AG09309 (cell line): ENCODE results near the gene IRAK2.

Experiments
- DNase-seq: peaks from one replicate; pipeline ENCODE4 v3.0.0-alpha.2; 2010; ENCODE audit warnings: low read depth
- H3K4me3 ChIP-seq: 2 replicates; pipeline ENCODE4 v1.5.1; 2011; ENCODE audit warnings: mild to moderate bottlenecking, low read depth, low read length, moderate library complexity; ENCODE audit not compliant: control insufficient read depth
- TF ChIP-seq, protein P1 (sequence below): IDR thresholded peaks from 2 replicates; pipeline ENCODE4 v1.5.1; 2011; ENCODE audit warnings: mild to moderate bottlenecking, low read depth, low read length, inconsistent platforms; ENCODE audit not compliant: insufficient read depth, control insufficient read depth; ENCODE audit errors: missing control alignments

IRAK2 gene

DNA sequence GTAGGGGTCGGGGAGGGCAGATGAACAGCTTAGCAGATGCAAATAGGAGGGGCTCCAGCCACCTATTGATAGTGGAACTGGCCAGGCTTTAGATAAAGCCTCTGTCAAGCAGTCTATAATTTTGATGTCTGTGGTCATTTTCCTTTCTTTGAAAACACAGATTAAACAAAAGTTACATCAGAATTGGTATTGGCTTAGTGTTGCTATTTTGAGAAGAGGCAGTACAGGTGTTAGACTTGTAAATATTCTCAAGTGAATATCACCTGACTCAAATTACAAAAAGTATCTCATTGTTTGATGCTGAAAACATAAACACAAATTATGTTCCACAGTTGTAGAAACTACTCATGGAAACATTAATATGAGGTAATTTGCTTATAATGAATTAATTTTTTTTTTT lies 109.9 kb downstream of the IRAK2 start:
- no peak for DNase-seq
- TF ChIP-seq, protein P1, sequence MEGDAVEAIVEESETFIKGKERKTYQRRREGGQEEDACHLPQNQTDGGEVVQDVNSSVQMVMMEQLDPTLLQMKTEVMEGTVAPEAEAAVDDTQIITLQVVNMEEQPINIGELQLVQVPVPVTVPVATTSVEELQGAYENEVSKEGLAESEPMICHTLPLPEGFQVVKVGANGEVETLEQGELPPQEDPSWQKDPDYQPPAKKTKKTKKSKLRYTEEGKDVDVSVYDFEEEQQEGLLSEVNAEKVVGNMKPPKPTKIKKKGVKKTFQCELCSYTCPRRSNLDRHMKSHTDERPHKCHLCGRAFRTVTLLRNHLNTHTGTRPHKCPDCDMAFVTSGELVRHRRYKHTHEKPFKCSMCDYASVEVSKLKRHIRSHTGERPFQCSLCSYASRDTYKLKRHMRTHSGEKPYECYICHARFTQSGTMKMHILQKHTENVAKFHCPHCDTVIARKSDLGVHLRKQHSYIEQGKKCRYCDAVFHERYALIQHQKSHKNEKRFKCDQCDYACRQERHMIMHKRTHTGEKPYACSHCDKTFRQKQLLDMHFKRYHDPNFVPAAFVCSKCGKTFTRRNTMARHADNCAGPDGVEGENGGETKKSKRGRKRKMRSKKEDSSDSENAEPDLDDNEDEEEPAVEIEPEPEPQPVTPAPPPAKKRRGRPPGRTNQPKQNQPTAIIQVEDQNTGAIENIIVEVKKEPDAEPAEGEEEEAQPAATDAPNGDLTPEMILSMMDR, result no peak
- H3K4me3 ChIP-seq, result no peak overlapping the region

DNA sequence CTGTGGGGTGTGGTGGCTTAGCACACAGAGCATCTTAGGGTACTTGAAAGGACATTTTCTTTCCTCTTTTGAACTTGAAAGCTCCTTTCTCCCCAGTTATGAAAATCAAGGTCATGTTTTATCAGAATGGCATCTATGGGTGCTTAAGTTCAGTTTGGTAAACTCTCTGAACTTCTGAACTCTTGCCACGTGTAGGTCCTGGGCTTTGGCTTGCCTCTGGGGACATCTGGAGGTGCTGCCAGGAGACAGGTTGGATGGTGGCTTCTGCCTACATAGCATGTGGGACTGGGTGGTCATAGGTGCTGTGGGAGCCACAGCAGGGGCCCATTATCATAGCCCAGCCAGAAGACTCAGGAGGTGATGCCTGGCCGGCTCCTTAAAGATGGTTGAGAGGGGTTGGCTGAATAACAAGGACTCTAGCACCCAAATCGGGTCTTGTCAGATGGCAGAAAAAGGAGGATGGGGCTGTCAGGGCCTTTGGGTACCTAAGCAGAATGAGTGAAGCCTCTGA lies 112.5 kb downstream of the IRAK2 start:
- H3K4me3 ChIP-seq, result no peak overlapping the region
- TF ChIP-seq, protein P1, result no peak
- DNase-seq, result no peak

DNA sequence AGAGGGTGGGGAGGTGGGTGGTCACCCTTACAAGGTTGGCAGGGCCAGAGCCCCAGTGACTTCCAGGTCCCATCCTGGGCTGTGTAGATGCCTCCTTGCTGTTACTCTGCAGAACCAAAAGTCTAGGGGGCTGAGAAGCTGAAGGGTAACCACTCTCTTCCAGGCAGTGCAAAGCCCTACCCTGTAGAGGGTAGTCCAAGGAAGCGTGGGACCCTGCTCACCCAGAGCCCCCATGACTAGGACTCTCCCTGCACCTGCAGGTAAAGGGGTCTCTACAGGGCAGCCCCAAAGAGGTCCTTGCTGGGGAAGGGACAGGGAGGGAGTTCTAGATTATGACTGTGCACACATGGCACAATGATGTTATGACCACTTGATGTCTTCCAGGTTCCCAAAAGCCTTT lies 113.8 kb downstream of the IRAK2 start:
- no peak for DNase-seq

DNA sequence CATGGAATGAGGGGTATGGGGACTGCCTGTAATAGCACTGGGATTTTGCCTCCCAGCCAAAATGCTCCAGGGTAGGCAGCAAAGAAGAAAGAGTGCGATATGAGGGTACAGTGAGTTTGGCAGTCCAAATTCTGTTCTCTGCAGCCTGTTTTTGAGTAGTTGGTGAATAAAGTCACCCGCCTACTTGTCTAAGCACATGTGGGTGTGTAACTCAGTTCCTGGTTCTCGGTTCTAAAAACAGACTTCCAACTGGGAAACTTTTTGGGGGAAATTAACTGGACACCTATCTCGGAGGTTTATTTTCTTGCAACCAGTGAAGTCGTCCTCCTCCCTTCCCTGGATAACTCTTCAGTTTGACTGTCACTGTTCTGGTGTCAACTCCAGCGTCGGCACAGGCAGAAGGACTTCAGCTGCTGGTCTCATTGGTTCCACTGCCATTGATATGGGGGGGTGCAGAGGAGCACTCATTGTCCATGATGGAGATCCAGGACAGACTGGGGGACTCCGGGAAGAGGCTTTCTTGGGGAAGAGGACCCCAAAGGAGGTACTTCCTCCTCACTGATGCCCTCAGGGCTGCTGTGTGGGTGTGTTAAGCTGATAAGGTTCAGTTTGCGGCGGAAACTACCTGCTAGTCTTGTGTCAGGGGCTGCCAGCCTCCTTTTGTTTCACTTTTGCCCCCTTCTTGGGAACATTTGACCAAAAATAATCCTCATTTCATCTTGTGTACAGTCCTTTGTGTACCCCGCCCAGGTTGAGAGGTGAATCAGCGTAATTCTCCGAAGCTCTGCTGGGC lies 114.9 kb downstream of the IRAK2 start:
- DNase-seq, result no peak
- H3K4me3 ChIP-seq, result no peak overlapping the region
- TF ChIP-seq, protein P1, result no peak

More for the DNA sequence above, 113.8 kb downstream of the IRAK2 start:
- TF ChIP-seq, protein P1, result no peak
- H3K4me3 ChIP-seq, result no peak overlapping the region

DNA sequence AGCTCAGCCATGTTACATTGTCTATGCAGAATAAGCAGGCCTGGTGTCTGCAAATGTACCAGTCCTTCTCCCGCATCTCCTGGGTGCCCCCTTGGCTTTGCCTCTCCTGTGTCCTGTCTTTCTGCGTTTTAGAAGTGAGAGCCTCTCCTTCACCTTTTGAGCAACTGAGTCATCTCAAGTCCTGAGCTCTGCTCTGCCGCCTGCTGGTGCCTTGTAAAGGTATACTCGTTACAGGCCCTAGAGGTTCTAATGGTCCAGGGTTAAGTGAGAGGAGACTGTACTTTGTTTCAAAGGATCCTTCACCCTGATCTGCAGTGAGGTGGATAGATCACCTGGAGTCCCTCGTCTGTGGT lies 115.4 kb downstream of the IRAK2 start:
- no peak for DNase-seq
- no peak overlapping the region for H3K4me3 ChIP-seq
- TF ChIP-seq, protein P1, result peak; percentile 26

DNA sequence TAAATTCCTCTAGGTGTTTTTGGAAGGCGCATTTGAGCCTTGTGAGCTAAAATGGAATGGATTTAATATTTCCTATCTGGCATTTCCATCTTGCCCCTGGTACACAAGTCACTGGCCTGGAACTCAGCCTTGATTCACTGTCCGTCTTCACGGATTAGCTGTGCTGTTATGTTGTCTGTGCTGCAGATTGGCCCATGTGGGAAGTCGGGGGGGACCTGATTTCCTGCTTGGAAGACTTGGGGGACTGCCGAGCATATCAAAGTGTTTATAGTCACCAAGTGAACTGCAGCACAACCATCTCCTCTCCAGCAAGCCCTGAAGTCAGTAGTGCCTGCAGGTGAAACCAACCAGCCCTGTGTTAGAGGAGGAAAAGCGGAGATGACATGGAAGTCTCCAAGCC lies 115.9 kb downstream of the IRAK2 start:
- TF ChIP-seq, protein P1, result no peak
- no peak overlapping the region for H3K4me3 ChIP-seq
- DNase-seq, result no peak

DNA sequence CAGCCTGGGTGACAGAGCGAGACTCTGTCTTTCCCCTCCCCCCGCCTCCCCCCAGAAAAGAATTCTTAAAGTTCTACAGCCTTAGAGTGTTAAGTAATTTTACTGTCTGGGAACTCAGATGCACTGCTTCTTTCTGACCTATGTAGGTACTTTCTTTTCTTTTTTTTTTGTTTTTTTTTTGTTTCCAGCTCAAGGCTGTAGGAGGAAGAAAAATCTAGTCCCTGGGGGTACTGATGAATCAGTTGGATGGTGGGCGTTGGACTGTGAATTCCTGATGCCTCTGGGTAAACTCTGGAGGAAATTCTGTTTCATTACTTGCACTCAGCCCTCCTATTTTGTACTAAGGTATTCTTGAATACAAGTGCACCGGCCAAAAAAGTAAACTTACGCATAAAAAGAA lies 117.2 kb downstream of the IRAK2 start:
- TF ChIP-seq, protein P1, result no peak
- no peak overlapping the region for H3K4me3 ChIP-seq
- DNase-seq, result no peak
